ENCODE results near the gene SLAMF1.
"Not testable (repeated sequence)": the region's sequence is repeated elsewhere in the genome, so short reads cannot be mapped to it uniquely, and the experiment has no call there.

Gene SLAMF1, protein sequence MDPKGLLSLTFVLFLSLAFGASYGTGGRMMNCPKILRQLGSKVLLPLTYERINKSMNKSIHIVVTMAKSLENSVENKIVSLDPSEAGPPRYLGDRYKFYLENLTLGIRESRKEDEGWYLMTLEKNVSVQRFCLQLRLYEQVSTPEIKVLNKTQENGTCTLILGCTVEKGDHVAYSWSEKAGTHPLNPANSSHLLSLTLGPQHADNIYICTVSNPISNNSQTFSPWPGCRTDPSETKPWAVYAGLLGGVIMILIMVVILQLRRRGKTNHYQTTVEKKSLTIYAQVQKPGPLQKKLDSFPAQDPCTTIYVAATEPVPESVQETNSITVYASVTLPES

DNA sequence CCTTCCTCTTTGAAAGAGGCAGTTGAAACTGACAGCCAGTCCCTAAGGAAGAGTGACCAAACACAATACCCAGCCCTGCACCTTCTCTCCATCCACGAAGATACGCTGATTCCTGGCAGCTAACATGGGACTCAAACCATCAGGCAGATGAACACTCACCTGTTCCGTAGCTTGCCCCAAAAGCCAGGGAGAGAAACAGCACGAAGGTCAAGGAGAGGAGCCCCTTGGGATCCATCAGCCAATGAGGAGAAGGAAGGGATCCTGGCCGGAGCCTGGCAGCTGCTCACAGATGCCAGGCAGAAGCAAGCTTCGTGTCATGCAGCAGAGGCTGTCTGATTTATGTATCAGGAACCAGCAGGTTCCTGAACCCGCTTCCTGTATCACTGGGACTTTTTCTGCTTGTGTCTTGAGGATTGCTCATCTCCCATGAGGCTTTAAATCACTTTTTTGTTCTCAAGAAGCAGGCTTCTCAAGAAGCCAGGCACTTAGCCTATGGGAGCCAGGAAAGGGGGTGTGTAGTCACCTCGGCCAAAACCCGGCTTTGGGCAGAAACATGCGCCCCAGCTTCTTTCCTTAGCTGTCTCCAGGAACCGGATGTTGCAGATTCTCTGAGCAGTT, at the start of gene SLAMF1:
Gene SLAMF1 (minus strand): TSS at position 334 of the 618 bp plus-strand sequence. CDS start 99 bp downstream, at position 235.
- DNase-seq = peak; percentile 78

DNA sequence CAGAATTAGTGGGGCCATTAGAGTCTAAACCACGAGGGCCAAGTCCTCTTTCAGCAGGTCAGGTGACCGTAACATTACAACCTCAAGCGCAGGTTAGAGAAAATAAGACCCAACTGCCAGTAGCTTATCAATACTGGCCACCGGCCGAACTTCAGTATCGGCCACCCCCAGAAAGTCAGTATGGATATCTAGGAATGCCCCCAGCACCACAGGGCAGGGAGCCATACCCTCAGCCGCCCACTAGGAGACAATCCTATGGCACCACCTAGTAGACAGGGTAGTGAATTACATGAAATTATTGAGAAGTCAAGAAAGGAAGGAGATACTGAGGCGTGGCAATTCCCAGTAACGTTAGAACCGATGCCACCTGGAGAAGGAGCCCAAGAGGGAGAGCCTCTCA, 45.5 kb upstream of the SLAMF1 start:
- not testable (repeated sequence) for DNase-seq

DNA sequence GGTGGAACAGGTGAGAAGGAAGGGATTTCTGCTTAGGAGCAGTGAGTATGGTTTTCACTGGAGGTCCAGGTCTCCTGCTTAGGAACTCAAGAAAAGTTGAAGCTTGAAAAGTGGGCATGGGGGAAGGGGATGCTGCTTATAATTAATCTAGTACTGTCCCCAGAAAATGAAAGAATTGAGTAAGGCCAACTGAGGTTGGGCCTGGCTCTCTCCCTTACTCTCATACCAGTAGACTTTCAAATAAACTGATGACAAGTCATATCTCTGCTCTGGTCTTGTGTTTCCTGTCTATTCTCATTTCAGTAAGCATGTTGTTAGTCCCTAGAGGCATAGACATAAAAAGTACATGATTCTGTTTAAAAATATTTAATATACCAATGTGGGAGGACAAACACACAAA, 38.4 kb upstream of the SLAMF1 start:
- peak; percentile 84 for DNase-seq

DNA sequence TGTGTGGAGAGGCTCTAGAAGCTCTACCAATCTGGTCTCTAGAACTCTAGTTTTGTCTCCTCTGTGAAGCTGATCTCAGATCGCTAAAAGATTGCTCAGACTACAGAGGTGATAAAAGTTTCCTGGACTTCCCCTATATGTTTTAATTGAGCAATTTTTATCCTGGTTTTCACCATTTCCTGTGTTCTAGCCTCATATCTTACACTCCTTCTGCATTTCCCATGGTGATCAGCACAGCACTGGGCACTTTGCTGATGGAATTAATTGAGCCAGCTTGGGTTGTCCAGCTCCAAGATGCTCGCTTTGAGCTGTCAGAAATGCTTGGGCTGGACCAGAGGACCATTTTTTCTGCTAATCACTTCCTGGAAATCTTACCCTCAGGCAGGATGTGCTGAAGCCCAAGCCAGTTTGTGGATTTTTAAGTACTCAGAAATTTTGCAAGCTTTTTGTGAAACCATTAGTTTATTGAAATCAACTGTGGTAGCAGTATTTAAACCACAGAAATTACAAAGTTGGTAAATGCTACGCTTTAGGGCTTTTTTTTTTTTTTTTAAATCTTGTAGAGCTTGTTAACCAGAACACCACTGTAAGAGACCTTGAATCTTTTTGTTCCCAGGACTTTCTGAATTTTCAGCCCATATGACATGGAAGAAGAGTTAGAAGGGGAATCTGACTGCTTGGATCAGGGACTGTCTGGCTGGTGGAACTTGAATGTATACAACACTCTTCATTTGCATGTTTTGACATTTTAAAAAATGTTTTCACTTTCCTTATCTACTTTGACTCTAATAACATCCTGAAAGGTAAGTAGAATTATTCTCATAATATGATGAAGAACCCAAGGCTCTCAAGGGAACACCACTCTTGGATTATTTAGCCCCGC, 36.4 kb upstream of the SLAMF1 start:
- peak; percentile 74 for DNase-seq

DNA sequence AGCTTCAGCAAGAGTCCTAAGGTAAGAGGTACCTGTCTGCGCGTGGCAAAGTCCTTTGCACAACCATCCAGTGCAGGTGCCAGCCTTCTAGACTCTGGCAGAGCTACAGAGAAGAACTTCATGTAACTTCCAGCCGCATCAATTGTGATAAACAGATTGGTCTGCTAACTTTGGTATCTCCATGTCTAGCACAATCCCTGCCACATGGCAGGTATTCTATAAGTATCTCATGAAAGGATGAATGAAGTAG, 35.0 kb upstream of the SLAMF1 start:
- DNase-seq = no peak

DNA sequence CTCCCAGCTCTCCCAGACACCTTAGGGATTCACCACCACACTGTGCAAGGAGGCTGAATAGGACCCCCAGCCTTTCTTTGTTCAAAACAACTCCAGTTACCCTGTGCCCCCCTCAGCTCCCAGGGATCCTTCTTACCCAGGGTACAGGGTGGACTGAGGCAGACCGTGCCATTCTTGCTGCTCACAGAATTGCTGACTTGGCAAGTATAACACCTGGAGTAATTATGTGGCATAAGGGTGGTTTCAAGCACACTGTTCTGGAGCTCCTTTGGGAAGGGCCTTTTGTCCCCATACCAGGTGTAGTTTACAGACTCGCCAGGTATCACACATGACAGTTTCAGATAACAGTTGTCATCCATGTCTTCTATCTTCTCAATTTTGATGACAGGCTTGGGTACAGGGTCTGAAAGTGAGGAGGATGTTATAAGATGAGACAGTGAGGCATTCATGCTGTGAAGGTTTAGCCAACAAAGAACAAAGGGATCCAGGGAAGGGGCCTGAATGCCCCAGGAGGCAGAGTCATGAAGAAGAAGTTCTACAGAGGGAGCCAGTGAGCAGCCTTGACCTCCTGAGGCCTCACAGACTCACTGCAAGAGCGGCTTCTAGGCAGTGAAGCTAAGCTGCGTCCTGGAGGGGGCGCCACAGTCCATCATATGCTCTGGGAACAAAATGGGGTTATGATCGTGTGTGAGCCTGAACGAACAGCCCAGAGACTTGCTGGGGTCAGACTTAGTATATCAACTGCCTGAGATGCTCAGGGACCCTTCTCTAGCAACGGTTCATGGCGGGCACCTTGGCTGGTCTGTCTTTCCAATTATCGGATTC, 34.4 kb upstream of the SLAMF1 start:
- peak; percentile 89 for DNase-seq

DNA sequence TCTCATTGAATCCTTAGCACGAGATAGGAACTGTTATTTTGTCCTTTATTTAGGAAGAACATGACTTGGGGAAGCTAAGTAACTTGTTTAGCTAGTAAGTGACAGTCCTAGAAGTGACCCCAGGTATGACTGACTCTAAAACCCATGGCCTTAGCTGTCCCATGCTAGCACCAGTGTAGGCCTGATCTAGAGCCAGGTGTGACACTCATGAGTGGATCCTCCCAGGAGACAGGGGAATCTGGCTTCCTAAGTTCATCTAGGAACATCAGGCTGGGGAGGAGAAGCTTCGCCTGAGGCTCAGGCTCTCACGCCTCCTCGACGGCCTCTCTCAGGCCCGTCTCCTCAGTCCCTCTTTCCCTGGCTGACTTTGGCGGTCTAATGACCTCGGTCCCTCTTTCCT, 33.6 kb upstream of the SLAMF1 start:
- DNase-seq = no peak

DNA sequence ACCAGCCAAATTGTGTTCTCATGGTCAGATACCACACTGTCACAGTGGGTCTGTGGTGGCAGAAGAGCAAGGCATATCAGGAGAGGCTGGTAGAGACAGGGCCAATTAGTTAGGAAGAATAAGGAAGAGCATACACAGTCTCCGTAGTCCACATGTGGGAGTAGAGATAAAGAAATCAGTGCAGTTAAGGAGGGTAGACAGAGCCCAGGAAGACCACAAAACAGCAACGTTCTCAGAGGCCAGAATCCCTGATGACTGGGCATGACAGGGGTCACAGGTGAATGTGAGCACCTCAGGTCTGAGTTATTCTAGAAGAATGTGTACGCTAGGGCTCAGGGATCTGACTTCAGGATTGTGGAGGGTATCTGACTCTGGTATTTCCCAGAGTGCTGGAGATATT, 33.0 kb upstream of the SLAMF1 start:
- DNase-seq = no peak

DNA sequence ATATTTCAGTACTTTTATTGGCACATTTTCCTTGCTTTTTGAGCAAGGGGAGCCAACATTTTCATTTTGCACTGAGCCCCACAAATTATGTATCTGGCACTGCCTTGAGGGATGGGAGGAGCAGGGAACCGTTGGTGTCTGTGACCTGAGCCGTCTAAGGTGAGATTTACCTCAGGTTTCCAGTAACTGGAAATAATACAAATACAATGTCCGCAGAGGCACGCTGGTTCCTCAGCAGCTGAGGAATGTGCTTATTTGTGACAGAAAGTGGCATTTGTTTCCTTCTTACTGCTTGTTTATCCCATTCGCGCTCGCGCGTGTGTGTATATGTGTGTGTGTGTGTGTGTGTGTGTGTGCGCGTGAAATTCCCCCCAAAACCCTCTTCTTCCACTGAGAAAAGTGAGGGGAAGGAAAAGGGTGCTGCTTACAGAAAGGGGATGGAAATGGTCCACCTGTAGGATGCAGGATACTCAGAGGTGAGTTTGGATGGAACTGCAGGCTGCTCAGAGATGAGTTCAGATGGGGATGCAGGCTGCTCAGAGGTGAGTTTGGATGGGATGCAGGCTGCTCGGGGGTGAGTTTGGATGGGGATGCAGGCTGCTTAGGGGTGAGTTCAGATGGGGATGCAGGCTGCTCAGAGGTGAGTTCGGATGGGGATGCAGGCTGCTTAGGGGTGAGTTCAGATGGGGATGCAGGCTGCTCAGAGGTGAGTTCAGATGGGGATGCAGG, 30.2 kb upstream of the SLAMF1 start:
- no peak for DNase-seq

DNA sequence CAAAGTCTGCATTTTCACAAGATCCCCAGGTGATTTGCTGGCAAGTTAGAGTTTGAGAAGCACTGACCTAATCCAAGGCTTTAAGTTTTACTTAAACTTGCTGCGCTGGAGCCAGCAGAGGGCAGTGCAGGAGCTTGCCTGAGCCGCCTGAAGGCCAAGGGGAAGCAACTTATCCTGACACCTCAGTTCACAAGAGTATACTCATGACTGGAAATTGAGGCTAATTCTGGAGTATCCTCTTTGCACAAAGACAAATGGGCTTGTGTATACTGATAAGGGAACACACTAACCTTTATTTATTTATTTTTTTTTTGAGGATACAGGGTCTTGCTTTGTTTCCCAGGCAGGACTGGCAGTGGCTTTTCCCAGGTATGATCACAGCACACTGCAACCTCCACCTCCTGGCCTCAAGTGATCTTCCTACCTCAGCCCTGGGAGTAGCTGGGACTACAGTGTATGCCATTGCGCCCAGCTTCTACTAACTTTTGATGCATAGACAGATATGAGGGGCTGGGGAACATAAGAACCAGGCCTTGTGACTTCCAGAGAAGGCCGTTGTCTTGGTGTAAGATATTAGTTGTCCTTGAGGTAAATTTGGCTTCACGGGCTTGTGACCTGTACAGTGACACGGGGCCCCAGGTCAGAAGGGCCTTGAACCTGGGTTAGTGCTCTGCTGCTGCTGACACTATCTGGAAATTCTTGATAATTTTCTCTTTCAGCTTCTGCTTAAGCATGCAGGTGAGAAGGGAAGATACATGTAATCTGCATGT, 29.0 kb upstream of the SLAMF1 start:
- DNase-seq = peak; percentile 90

DNA sequence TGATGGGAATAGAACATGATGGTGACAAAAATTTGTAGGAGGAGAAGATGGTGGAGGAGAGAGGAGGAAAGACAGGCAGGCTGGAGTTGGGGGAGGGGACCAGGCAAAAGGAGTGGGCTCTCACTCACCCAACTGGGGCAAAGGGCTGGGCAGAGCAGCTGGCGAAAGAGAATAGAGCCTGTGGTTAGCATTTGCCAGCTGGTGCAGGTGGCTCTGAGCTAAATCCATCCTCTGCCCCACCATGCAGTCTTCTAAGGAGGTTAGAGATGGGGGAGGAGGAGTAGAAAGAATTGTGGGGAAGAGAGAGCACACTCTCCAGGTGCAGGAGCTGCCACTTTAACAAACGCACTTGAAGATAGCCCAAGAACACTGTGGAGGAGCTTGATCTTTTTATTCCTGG, 27.6 kb upstream of the SLAMF1 start:
- DNase-seq = peak; percentile 32

DNA sequence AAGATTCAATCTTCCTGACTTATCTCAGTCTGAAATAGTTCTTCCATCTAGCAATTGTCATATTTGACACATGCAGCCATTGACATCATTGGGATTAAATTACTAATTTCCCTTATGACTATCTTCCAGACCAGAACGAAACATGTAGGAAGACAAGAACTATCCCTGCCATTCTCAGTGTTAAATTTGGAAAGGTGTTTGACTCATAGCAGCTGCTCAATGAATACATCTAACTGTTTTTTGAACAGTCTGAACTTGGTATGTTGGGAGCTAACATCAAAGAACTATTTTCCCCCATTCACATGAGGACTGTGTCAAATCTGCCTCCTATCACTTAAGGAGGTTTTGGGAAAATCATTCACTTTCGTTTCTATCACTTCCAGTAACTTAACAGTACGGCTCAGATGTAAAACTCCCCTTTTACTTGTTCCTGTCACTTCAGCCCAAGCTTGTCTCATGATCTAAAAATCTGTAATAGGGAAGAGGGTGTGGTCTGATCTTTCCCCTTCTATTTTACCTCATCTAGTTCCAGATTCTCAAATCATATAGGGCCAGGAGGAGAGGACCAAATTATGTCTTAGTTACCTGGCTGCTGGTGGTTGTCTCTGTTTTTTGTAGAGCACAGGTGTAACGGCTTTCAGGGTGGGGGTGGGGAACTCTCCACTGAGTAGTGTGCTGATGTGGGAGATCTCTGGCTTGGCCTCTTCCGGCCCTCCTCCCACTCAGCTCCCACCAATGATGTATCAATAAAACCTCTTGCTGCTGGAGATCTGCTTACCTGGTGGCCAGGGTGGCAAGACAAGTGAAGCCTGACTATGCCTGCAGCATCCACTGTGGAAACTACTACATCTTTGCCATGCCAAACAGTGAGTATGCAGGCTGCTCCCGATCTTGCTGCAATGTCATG, 26.2 kb upstream of the SLAMF1 start:
- peak; percentile 67 for DNase-seq

DNA sequence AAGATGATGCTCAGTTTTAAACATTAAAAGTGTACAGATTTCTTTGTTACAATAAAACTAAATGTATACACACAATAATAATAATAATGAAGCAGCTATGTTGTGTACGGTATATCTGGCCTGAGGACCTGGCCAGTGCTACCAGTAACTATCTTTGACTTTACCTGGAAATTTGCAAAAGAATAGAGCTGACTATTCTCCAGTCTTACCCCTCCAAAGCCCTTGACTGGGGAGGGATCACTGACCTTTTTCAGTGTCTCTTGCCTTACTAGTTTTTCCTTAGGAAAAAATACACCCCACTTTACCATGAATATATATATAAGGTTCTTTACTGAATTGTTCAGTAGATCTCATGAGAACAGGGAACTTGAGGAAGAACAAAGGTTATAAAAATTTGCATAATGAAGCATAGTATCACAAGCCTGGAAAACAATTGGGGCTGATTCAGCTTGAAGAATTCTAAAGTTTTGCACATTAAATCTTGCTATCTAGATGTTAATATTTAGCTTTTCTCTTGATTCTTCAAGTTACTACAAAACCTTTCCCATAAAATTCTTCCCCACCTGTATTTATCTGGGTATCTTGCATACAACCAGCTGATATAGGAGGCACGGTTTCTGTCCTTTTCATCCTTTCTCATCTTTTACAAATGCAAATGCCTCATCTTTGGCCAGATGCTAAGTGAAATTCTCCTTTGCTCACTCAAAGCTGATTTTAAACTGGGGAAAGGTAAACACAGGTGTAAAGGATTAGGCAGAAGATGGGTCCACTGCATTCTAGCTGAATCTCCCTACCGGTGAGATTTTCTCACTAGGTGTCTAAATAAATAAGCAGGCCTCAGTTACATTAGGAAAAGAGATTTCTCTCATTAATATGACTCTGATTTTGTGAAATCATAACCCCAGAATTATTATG, 25.0 kb upstream of the SLAMF1 start:
- DNase-seq = no peak

DNA sequence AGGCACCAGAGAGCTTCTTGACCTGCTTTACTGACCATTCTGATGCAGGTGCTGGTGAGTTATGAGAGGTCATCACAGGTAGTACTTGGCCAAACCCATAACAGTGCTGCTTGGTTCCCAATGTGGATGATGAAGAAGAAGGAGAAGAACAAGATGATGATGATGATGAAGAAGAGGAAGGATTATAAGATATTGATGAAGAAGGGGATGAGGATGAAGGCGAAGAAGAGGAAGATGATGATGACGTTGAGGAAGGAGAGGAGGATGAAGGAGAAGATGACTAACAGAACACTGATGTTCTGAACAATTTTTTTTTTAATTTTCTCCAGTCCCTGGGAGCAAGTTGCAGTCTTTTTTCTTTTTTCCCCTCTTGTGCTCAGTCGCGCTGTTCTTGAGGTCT, 23.9 kb upstream of the SLAMF1 start:
- no peak for DNase-seq

DNA sequence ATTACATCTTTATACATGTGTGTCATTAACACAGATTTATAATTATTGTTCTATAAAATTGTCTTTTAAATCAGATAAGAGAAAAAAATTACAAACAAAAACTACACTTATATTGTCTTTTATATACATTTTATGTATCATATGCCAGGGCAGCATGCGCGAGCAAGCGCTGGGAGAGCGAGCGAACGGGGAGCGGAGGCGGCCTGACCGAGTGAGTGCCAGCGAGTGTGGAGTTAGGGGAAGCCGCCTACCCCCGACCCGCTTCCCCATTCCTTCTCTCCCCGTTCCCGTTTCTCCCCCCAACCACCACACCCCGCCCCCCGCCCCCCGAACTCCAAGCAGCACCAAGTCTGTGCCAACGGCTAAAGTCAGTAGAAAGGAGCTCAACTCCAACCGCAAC, 23.0 kb upstream of the SLAMF1 start:
- DNase-seq = no peak

DNA sequence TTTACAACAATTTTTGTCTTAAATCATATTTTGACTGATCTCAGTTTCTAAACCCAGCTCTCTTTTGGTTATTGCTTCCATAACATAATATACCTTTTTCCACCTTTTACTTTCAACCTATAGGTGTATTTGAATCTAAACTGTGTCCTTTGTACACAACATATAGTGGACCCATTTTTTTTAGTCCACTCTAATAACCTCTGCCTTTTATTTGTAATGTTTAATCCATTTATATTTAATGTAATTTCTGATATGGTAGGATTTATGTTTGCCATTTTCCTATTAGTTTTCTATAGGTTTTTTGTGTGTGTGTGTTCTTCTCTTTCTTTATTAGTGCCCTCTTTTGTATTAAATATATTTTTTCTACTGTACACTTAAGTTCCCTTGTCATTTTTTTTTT, 22.4 kb upstream of the SLAMF1 start:
- no peak for DNase-seq

DNA sequence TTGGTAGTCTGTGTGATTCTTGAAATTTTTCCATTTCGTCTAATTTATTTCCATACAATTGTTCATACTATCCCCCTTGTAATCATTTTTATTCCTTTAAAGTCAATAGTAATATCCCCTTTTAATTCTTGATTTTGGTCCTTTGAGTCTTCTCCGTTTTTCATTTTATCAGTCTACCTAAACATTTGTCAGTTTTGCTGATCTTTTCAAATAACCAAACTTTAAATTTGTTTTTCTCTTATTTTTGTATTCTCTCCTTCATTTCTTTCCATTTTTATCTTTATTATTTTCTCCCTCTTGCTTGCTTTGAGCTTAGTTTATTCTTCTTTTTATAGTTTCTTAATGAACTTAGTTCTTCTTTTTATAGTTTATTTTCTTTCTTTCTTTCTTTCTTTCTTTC, 21.1 kb upstream of the SLAMF1 start:
- no peak for DNase-seq

DNA sequence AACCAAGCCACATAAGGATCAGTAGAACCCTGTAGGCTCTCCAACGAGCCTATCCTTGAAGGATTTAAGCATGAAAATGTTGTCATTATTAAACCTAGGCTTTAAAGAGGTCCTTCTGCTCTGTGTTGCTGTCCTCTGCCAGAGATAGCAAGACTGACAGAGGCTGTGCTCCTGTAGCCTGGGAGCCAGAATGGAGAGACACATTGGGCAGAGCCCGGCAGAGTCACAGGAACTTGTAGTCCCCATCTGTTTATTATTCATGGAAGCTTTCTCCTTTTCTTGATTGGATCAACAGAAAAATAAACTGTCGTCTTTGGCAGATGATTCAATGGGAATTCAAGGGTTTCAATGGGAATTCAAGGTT, 19.2 kb upstream of the SLAMF1 start:
- DNase-seq = no peak

DNA sequence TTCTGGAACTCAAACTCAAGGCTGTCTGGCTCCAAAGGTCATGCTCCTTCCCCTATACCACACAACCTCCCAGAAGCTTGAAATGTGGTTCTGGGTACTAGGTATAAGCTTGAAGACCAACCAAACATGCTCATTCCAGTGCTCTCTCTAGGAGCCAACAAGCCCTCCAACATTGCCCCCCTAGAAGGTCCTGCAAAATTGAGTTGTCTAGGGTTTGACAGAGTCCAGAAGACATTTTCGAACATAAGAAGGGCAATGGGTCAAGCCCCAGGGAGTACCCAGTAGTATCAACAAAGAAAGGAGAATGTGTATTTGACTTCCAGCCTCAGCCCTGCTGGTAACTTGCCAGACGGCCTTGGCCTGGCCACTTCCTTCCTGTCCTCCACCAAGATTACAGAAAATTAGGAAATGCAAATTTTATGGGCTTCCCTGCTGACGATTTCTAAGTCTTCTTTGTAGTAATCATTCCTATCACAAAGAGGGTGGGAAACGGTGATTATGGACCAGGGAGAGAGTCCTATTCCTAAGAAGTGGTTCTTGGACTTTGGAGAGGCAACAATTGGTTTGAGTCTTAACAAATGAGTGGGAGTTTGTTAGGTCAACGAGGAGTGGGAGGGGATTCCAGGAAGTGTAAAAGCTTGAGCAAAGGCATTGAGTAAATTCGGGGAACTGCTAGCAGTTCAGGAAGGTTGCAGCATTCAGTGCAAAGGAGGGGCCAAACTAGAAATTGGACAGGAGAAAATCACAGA, 18.7 kb upstream of the SLAMF1 start:
- peak; percentile 73 for DNase-seq

Data from activated CD4-positive, alpha-beta T cell treated with anti-CD3 and anti-CD28 coated beads, Interleukin-10, Interleukin-2, amounts not matched to agents 100 ng/mL and 50 ng/mL, durations not matched to agents 16 hours and 8 hours (primary cell).